NAMALWA (cell line): ENCODE data around the gene GATA5.

Experiments used
- DNase-seq: peaks from one replicate; pipeline ENCODE4 v3.0.0-alpha.2; 2015; ENCODE audit warnings: low spot score

The GATA5 gene

GRCh38 chr20:62475772-62476055, at the start of gene GATA5:
TSS of gene GATA5 (minus strand) at chr20:62475995. CDS start at chr20:62475521, 474 bp downstream.
- no peak for DNase-seq

GRCh38 chr20:62525014-62525413, 49.2 kb upstream of the GATA5 start:
- no peak for DNase-seq

- no peak for DNase-seq
Observed at GRCh38 chr20:62524505-62524911, 48.7 kb upstream of the GATA5 start.

- DNase-seq: no peak
Observed at GRCh38 chr20:62523473-62524203, 47.8 kb upstream of the GATA5 start.

GRCh38 chr20:62522748-62523396, 47.1 kb upstream of the GATA5 start:
- no peak for DNase-seq

GRCh38 chr20:62519826-62520225, 44.0 kb upstream of the GATA5 start:
- no peak for DNase-seq

GRCh38 chr20:62518911-62519310, 43.1 kb upstream of the GATA5 start:
- DNase-seq: no peak

GRCh38 chr20:62517901-62518610, 42.3 kb upstream of the GATA5 start:
- no peak for DNase-seq

- no peak for DNase-seq
Observed at GRCh38 chr20:62517168-62517567, 41.4 kb upstream of the GATA5 start.

- no peak for DNase-seq
Observed at GRCh38 chr20:62516338-62516737, 40.5 kb upstream of the GATA5 start.

GRCh38 chr20:62515826-62516225, 40.0 kb upstream of the GATA5 start:
- no peak for DNase-seq

GRCh38 chr20:62515280-62515679, 39.5 kb upstream of the GATA5 start:
- DNase-seq: no peak

- no peak for DNase-seq
Observed at GRCh38 chr20:62513991-62514390, 38.2 kb upstream of the GATA5 start.

GRCh38 chr20:62511915-62512610, 36.3 kb upstream of the GATA5 start:
- DNase-seq: no peak

- no peak for DNase-seq
Observed at GRCh38 chr20:62511300-62511914, 35.6 kb upstream of the GATA5 start.

- DNase-seq: peak; percentile 69
Observed at GRCh38 chr20:62508641-62509051, 32.9 kb upstream of the GATA5 start.

GRCh38 chr20:62507991-62508640, 32.3 kb upstream of the GATA5 start:
- no peak for DNase-seq

GRCh38 chr20:62507323-62507722, 31.5 kb upstream of the GATA5 start:
- DNase-seq: no peak

- no peak for DNase-seq
Observed at GRCh38 chr20:62506791-62507190, 31.0 kb upstream of the GATA5 start.

- DNase-seq: no peak
Observed at GRCh38 chr20:62506087-62506486, 30.3 kb upstream of the GATA5 start.

GRCh38 chr20:62505337-62506045, 29.7 kb upstream of the GATA5 start:
- DNase-seq: no peak
